RKO (cell line): ENCODE data around the gene AGO1.

Experiments used
- DNase-seq: peaks from one replicate; pipeline ENCODE4 v3.0.0-alpha.2; 2016; ENCODE audit warnings: low spot score

AGO1 gene

GRCh38 chr1:35882945-35883634, at the start of gene AGO1:
Gene AGO1 (plus strand): TSS chr1:35883209. CDS start chr1:35883422, 213 bp downstream.
- DNase-seq = peak; percentile 94

DNA sequence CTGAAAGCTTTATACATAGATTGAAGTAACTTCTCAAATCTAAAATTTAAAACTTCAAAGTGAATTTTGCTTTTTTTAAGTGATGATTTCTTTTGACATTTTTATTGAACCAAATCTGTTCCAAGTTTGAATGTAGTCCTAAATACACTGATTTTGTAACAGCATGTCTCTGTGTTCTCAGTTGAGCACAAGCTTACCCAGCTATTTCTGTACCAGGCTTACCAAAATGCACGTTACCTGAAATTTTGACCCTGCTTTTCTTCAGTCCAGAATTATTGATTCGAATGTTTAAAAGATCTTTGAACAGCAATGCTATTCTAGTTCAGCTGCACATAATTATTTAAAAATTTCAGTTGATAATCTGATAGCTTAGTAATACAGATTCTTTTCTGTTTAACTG, 49.6 kb upstream of the AGO1 start:
- no peak for DNase-seq

DNA sequence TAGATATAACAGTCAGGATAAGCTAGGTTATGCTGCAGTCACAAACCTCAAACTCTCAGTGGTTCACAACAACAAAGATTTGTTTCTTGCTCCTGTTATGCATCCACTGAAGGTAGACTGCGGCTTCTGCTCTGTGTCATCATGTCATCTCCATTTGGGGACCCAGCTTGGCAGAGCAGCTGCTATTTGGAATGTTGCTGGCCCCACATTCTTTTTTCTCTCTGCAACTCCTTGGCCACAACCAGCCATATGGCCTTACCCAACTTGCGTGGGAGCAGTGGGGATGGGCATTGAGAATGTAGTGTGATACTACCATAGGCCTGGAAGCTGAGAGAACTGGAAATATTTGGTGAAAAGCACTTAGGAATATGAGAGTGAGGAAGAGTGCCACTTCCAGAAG, 48.8 kb upstream of the AGO1 start:
- no peak for DNase-seq

- no peak for DNase-seq
Measured at GRCh38 chr1:35835398-35835797, 47.6 kb upstream of the AGO1 start.

- DNase-seq = no peak
Measured at GRCh38 chr1:35836734-35837133, 46.3 kb upstream of the AGO1 start.

DNA sequence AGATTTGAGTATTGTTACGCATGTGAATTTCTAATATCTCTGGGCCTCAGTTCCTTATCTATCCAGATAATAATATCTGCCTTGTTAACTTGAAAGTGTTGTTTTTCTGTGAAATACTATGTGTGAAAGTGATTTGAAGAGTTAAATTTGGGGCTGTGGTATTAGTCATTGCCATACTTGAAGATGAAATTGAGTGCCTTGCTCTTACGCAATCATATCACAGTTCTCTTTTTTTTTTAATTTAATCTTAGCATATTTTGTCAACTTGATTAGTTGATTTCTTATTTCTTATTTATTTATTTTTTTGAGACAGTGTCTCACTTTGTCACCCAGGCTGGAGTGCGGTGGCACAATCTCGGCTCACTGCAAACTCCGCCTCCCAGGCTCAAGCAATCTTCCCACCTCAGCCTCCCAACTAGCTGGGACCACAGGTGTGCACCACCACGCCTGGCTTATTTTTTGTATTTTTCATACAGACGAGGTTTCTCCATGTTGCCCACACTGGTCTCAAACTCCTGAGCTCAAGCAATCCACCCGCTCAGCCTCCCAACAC, 44.2 kb upstream of the AGO1 start:
- no peak for DNase-seq

- no peak for DNase-seq
Measured at GRCh38 chr1:35844826-35845225, 38.2 kb upstream of the AGO1 start.

DNA sequence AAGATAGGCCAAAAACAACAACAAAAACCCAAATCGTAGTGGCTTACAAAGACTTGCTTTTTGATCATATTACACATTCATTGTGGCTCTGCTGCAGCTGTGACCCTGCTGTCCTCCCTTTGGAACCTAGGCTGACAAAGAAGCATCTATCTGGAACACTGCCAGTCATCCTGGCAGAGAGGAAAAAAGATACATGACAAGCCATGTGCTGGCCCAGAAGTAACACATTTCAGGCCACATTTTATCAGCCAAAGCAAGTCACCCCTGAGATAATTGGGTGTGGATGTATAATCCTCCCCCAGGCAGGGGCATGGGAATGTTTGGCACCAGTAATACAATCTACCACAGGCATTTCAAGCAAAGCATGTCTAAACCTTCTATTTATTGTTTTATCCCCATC, 37.2 kb upstream of the AGO1 start:
- DNase-seq = no peak

GRCh38 chr1:35847935-35848565, 35.0 kb upstream of the AGO1 start:
- no peak for DNase-seq

DNA sequence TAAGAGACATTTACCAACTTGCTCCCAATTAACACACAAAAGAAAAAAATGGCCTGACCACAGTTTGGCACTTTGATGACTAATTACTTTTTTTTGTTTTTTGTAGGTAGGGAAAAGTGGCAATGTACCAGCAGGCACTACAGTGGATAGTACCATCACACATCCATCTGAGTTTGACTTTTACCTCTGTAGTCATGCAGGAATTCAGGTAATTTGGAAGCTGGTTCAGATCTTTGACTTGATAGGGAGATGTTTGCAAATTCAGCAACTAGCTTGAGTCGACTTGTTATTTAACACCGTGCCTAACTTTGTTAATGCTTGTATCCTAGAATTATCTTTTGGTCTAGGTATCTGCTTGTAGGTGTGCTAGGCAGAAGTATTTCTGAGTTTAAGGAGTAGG, 33.0 kb upstream of the AGO1 start:
- no peak for DNase-seq

DNA sequence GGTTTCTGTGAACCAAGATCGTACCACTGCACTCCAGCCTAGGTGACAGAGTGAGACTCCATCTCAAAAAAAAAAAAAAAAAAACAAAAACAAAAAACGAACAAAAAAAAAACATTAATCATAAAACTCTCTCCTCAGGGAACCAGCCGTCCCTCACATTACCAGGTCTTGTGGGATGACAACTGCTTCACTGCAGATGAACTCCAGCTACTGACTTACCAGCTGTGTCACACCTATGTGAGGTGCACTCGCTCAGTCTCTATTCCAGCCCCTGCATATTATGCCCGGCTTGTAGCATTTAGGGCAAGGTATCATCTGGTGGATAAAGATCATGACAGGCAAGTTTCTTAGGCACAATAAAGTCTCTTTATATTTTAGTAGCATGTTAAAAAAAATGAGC, 32.3 kb upstream of the AGO1 start:
- no peak for DNase-seq

DNA sequence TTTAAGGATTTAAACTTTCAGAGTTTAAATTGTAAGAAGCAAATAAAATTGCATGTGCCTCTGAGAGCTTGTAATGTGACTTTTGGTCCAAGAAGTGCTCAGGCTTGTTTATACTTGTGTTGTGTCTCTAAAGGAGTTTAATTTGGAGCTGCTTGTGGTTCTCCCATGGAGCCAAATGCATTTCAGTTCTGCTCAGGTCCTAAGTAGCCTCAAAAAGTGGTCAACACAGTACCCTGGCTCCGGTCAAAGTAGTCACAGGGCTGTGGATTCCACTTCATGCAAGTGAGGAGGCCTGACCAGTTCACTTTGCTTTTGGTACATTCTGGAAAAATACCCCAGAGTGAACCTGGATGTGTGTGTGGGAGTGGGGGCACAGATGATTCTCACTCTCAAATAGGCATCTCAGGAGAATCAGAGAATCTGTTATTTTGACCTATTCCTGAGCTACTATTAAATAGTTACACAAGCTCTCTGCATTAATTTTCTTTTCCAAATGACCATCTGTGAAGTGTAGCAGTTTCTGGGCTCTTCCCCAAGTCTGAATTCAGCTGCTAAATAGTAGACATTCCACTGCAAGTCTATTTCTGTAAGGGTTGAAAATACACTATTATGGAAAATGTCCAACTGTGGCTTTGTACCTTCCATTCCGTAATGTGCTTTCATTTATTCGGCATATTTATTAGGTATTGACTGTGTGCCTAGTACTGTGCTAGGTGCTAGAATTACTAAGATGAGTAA, 31.7 kb upstream of the AGO1 start:
- no peak for DNase-seq

DNA sequence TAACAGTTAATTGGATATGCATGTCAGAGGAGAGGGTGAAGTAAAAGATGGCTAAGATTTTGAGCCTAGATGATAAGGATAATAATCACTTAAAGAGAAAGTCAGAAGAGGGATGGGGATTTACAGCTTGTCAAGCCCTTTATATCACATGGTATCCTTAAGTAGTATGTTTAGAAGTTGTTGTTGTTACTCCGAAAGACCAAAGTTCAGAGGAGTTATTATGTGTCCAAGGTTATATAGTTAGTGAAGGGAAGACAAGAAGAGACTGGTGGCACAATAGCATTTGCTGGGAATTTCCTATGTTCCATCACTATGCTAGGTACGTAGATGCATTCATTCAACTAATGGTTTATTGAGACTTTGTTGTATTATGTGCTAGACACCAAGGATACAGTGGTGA, 30.8 kb upstream of the AGO1 start:
- DNase-seq = no peak

DNA sequence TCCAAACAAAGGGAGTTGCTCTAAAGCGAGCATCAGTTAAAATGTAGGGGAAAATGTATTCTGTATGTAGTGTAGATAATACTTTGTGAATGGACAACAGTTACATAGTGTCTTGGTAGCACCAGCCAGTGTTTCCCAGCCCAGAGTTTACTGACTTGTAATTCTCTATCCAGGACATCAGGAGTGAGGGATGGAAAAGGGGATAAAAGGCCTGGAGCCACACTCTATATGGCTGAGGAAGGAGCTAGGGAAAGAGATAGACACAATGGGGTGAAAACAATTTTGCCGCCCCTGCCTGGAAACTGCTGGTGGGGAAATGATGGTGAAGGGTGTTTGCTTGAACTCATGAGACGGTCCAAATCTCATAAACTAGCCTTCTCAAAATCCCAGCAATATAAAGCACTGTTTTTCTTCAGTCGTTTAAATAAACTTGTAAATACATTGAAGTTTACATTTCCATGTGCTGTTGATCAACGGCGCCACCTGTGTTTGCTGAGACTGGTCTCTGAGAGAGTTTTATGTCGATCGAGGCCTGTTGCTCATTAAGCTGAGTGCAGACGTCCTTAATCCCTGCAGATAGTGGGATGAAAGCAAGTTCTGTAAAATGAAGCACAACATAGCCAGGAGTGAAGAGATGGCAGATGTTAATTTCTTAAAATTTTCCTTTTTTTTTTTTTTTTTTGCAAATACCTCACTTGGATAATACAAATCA, 27.9 kb upstream of the AGO1 start:
- no peak for DNase-seq

- DNase-seq = no peak
Measured at GRCh38 chr1:35856964-35857363, 26.0 kb upstream of the AGO1 start.

DNA sequence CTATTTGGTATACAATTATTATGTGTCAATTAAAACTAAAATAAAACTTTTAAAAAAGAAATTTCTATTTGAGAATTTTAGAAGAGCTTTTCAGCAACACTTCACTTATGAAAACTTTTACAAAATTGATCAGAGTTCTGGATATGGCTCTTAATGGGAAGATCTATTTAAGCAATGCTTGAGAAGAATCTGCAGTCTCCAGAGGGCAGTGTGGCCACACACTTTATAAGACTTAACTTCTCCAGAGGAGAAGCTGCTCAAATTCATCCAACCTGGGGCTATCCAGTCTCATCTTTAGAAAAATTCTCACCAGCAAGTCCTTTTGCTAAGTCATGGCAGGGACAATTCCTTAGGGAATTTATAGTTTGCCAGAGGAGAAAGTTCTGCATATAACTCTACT, 25.2 kb upstream of the AGO1 start:
- peak; percentile 52 for DNase-seq

DNA sequence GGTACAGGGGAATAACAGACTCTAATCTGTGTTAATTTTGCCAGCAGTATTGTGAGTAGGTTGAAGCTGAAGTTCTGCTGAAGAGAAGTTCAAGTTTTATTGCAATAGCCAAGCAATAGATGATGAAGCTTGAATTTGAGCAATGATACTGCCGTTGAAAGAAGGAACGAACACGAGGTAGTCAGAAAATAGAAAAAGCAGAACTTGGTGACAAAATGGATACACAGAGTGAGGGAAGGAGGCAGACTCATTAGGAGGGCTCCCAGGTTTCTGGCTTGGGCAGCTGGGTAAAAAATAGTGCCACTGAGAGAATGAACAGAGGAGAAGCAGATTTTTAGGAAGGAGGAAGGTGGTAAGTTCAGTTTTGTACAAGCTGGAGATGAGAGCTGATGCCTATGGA, 22.3 kb upstream of the AGO1 start:
- DNase-seq = no peak

DNA sequence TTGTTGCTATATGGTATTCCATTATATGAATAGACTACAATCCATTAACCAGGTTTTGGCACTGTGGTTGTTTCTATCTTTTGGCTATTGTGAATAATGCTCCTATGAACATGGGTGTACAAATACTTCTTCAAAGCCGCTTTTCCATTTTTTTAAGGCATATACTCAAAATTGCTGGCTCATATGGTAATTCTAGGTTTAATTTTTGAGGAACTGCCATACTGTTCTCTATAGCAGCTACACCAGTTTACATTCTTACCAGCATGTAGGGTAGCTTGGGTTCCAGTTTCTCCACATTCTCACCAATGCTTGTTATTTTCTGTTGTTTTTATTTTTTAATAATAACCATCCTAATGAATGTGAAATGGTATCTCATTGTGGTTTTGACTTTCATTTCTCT, 19.9 kb upstream of the AGO1 start:
- no peak for DNase-seq

DNA sequence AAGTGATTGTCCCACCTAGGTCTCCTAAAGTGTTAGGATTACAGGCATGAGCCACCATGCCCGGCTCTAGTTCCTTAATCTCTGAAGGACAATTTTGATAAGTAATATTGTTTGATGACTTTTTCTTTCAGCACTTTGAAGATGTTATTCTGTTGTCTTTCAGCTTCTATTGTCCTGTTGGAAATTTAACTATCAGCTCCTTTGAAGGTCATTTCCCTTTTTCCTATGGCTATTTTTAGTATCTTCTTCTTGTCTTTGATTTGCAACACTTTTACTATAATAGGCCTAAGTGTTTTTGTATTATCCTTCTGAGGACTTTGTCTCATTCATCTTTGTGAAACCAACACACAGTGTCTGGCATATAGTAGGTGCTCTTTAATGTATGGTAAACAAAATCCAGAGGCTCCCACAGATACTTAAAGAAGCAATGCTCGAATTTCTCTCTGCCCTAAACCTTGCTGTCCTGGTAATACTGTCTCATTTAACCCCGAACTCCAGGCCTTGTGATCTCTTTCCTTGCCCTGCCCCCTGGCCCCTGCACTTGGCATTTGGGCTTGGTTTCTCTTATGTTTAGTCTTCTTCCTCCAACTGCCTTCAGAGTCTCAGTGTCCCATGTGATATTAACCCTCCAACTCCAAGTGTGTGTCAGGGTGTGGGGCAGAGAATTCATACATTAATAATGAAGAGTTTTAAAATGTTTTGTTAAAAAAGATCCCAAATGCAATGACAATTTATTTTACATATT, 19.0 kb upstream of the AGO1 start:
- DNase-seq = no peak

- no peak for DNase-seq
Measured at GRCh38 chr1:35864813-35865212, 18.2 kb upstream of the AGO1 start.

- DNase-seq = no peak
Measured at GRCh38 chr1:35866991-35867390, 16.0 kb upstream of the AGO1 start.
